ENCODE results near the gene AQP10. TPM values are rescaled to one million over a fixed set of nuclear protein-coding genes. Genes with fewer than 3 reads are reported as not detected.
A peak's percentile ranks its signal among the peaks of the same experiment; 100 is the strongest.

AQP10 gene
- total and polyA plus RNA-seq, 9 of the 15 experiments (the other 6 are each of a cell fraction or from before 2014, with no cell fraction given), result 0.37 to 9.7 (median 1.9) TPM

DNA sequence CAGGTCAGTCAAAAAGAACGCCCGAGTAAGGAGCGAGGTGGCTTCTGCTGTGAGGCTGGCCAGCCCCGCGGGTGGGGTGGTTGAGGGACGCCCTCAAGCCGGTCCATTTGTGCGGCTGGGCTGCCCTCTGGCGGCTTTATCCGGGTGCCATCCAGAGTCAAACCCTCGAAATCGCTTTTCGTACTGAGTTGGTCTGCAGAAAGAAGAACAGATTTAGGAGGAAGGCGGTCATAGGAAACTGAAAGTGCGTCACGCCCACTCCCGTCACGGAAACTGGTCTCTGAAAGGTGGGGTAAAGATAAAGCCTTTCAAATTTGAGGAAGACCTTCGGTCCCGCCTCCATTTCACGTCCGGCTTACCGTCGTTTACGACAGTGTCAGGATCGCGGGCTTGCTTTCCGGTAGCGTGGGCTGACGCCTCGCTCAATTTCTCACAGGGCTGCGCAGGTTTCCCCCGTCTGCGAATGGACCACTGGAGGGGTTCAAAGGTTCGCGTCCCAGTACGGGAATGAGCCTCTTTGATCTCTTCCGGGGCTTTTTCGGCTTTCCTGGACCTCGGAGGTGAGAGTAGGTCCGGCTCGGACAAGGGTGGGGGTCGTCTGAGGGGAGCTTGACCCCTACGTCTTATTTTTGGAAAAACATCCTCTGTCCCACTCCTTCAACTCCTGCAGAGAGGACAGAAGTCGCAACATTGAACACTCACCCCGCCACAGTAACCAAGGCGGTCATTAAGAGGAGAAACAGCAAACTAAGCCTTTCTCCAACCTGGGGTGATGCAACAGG is 48.5 kb upstream of the AQP10 start, which contains the start of gene HAX1 (continued):
- TF ChIP-seq MAFK (IDR thresholded peaks at IDR 0.05; ENCODE audit: low read length) (no peak), ARHGAP35 (IDR thresholded peaks at IDR 0.05; ENCODE audit: partially characterized antibody) (no peak), CAMTA2 (CRISPR knock-in tag; conservative IDR thresholded peaks at IDR 0.05) (0 out of 2 replicates have a peak, but pooled peaks have one; percentile 50), TFAM (CRISPR knock-in tag; conservative IDR thresholded peaks at IDR 0.05) (no peak), ZNF696 (CRISPR knock-in tag; conservative IDR thresholded peaks at IDR 0.05) (no peak), JUNB (CRISPR knock-in tag; conservative IDR thresholded peaks at IDR 0.05) (no peak), TRIM28 (IDR thresholded peaks at IDR 0.05) (no peak), NR2C2 (CRISPR knock-in tag; IDR thresholded peaks at IDR 0.05) (peak; percentile 41; the same call in 1 of the 2 replicates), NR2C2 (tag; IDR thresholded peaks at IDR 0.05) (peak; percentile 46; the same call in 1 of the 2 replicates), NFE2 (IDR thresholded peaks at IDR 0.05; ENCODE audit: low read depth) (no peak), THRAP3 (IDR thresholded peaks at IDR 0.05; ENCODE audit: borderline replicate concordance) (no peak)
- TF ChIP-seq, protein P1, sequence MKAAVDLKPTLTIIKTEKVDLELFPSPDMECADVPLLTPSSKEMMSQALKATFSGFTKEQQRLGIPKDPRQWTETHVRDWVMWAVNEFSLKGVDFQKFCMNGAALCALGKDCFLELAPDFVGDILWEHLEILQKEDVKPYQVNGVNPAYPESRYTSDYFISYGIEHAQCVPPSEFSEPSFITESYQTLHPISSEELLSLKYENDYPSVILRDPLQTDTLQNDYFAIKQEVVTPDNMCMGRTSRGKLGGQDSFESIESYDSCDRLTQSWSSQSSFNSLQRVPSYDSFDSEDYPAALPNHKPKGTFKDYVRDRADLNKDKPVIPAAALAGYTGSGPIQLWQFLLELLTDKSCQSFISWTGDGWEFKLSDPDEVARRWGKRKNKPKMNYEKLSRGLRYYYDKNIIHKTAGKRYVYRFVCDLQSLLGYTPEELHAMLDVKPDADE (conservative IDR thresholded peaks at IDR 0.05; ENCODE audit: control insufficient read depth, low read depth, low read length), result no peak
- TF ChIP-seq, protein P2, sequence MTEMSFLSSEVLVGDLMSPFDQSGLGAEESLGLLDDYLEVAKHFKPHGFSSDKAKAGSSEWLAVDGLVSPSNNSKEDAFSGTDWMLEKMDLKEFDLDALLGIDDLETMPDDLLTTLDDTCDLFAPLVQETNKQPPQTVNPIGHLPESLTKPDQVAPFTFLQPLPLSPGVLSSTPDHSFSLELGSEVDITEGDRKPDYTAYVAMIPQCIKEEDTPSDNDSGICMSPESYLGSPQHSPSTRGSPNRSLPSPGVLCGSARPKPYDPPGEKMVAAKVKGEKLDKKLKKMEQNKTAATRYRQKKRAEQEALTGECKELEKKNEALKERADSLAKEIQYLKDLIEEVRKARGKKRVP (CRISPR knock-in tag; IDR thresholded peaks at IDR 0.05), result peak; percentile 73
- TF ChIP-seq, protein P3, sequence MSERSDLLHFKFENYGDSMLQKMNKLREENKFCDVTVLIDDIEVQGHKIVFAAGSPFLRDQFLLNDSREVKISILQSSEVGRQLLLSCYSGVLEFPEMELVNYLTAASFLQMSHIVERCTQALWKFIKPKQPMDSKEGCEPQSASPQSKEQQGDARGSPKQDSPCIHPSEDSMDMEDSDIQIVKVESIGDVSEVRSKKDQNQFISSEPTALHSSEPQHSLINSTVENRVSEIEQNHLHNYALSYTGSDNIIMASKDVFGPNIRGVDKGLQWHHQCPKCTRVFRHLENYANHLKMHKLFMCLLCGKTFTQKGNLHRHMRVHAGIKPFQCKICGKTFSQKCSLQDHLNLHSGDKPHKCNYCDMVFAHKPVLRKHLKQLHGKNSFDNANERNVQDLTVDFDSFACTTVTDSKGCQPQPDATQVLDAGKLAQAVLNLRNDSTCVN (CRISPR knock-in tag; IDR thresholded peaks at IDR 0.05), result peak; percentile 24; the same call in 1 of the 2 replicates
- TF ChIP-seq, protein P4, sequence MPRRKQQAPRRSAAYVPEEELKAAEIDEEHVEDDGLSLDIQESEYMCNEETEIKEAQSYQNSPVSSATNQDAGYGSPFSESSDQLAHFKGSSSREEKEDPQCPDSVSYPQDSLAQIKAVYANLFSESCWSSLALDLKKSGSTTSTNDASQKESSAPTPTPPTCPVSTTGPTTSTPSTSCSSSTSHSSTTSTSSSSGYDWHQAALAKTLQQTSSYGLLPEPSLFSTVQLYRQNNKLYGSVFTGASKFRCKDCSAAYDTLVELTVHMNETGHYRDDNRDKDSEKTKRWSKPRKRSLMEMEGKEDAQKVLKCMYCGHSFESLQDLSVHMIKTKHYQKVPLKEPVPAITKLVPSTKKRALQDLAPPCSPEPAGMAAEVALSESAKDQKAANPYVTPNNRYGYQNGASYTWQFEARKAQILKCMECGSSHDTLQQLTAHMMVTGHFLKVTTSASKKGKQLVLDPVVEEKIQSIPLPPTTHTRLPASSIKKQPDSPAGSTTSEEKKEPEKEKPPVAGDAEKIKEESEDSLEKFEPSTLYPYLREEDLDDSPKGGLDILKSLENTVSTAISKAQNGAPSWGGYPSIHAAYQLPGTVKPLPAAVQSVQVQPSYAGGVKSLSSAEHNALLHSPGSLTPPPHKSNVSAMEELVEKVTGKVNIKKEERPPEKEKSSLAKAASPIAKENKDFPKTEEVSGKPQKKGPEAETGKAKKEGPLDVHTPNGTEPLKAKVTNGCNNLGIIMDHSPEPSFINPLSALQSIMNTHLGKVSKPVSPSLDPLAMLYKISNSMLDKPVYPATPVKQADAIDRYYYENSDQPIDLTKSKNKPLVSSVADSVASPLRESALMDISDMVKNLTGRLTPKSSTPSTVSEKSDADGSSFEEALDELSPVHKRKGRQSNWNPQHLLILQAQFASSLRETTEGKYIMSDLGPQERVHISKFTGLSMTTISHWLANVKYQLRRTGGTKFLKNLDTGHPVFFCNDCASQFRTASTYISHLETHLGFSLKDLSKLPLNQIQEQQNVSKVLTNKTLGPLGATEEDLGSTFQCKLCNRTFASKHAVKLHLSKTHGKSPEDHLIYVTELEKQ (CRISPR knock-in tag; IDR thresholded peaks at IDR 0.05), result no peak
- TF ChIP-seq, protein P5, sequence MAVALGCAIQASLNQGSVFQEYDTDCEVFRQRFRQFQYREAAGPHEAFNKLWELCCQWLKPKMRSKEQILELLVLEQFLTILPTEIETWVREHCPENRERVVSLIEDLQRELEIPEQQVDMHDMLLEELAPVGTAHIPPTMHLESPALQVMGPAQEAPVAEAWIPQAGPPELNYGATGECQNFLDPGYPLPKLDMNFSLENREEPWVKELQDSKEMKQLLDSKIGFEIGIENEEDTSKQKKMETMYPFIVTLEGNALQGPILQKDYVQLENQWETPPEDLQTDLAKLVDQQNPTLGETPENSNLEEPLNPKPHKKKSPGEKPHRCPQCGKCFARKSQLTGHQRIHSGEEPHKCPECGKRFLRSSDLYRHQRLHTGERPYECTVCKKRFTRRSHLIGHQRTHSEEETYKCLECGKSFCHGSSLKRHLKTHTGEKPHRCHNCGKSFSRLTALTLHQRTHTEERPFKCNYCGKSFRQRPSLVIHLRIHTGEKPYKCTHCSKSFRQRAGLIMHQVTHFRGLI (CRISPR knock-in tag; IDR thresholded peaks at IDR 0.05), result 0 out of 2 replicates have a peak, but pooled peaks have one; percentile 21
